Measurements from ENCODE around the gene WDFY1. TPM values are rescaled to one million over a fixed set of nuclear protein-coding genes. Genes with fewer than 3 reads are reported as not detected.
"Not testable (repeated sequence)": the region's sequence is repeated elsewhere in the genome, so short reads cannot be mapped to it uniquely, and the experiment has no call there.

The WDFY1 gene
- total and polyA plus RNA-seq, 8 donors: 8.2 to 134 (median 31.4) TPM

- Histone ChIP-seq H3K4me1 (no peaks in the 10 kb centered on the region), H3K36me3 (peaks cover 50 to 99% (median 98%) of the 10 kb centered on the region in 4 donors), H3K4me3 (no peak overlapping the region), H3K9me3 (no peaks in the 10 kb centered on the region), H3K27ac (no peak overlapping the region), H3K27me3 (no peaks in the 10 kb centered on the region)
- no peak for TF ChIP-seq EP300 (IDR thresholded peaks at IDR 0.05)
- no peak for TF ChIP-seq CTCF (IDR thresholded peaks at IDR 0.05)
- TF ChIP-seq POLR2A (IDR thresholded peaks at IDR 0.05): no peak
- intact Hi-C loops (cut with DNase I; ENCODE audit: low total_unique reads): no loop called here
- 82 to 93% (median 88%) methylated on average over 6 of the region's 6 CpGs for WGBS, 5 donors
- DNase-seq: no peak
Observed at GRCh38 chr2:223877721-223878410, 67.3 kb downstream of the WDFY1 start.

- Histone ChIP-seq H3K36me3 (peaks cover 16 to 89% (median 83%) of the 10 kb centered on the region in 4 donors), H3K4me1 (no peaks in the 10 kb centered on the region), H3K27ac (no peak overlapping the region), H3K9me3 (no peaks in the 10 kb centered on the region), H3K4me3 (no peak overlapping the region), H3K27me3 (no peaks in the 10 kb centered on the region)
- WGBS, 5 donors: 90 to 99% (median 98%) methylated on average over 3 of the region's 3 CpGs
- DNase-seq: no peak
- intact Hi-C loops (cut with DNase I; ENCODE audit: low total_unique reads): no loop called here
- TF ChIP-seq POLR2AphosphoS5 (IDR thresholded peaks at IDR 0.05) (no peak), POLR2A (IDR thresholded peaks at IDR 0.05) (no peak), CTCF (IDR thresholded peaks at IDR 0.05) (no peak), EP300 (IDR thresholded peaks at IDR 0.05) (no peak)
Observed at GRCh38 chr2:223873672-223874071, 71.5 kb downstream of the WDFY1 start.

- intact Hi-C loops (cut with DNase I; ENCODE audit: low total_unique reads): not testable (repeated sequence)
- 94 to 95% (median 95%) methylated on average over 2 of the region's 2 CpGs for WGBS, 5 donors
Observed at GRCh38 chr2:223872772-223873171, 72.4 kb downstream of the WDFY1 start.

GRCh38 chr2:223871661-223872060 lies 73.5 kb downstream of the WDFY1 start:
- H3K27ac ChIP-seq; H3K4me1 ChIP-seq; intact Hi-C loops (cut with DNase I; ENCODE audit: low total_unique reads); H3K4me3 ChIP-seq; H3K27me3 ChIP-seq; DNase-seq; H3K9me3 ChIP-seq: not testable (repeated sequence)
- 88 to 97% (median 96%) methylated on average over 12 of the region's 12 CpGs for WGBS, 5 donors
- peaks cover 4 to 69% (median 63%) of the 10 kb centered on the region in 4 donors for H3K36me3 ChIP-seq

More at GRCh38 chr2:223872772-223873171, 72.4 kb downstream of the WDFY1 start:
- H3K4me3 ChIP-seq, H3K27ac ChIP-seq, H3K4me1 ChIP-seq, DNase-seq, H3K9me3 ChIP-seq, H3K27me3 ChIP-seq: not testable (repeated sequence)
- peaks cover 8 to 80% (median 74%) of the 10 kb centered on the region in 4 donors for H3K36me3 ChIP-seq

- Histone ChIP-seq H3K27me3 (no peaks in the 10 kb centered on the region), H3K9me3 (no peaks in the 10 kb centered on the region), H3K36me3 (peaks cover 4 to 62% (median 57%) of the 10 kb centered on the region in 4 donors), H3K27ac (no peak overlapping the region), H3K4me3 (no peak overlapping the region), H3K4me1 (no peaks in the 10 kb centered on the region)
- intact Hi-C loops (cut with DNase I; ENCODE audit: low total_unique reads): no loop called here
- WGBS, 5 donors: 91 to 98% (median 94%) methylated on average over 7 of the region's 7 CpGs
- no peak for TF ChIP-seq EP300 (IDR thresholded peaks at IDR 0.05)
- TF ChIP-seq POLR2A (IDR thresholded peaks at IDR 0.05): no peak
- no peak for TF ChIP-seq POLR2AphosphoS5 (IDR thresholded peaks at IDR 0.05)
- TF ChIP-seq CTCF (IDR thresholded peaks at IDR 0.05): no peak
- DNase-seq: no peak
Observed at GRCh38 chr2:223870840-223871611, 74.1 kb downstream of the WDFY1 start.
